ENCODE measurements around the gene CATSPERD. TPM values are rescaled to one million over a fixed set of nuclear protein-coding genes. Genes with fewer than 3 reads are reported as not detected.

The CATSPERD gene
- total RNA-seq, 4 donors from 2014 or later: not detected

DNA sequence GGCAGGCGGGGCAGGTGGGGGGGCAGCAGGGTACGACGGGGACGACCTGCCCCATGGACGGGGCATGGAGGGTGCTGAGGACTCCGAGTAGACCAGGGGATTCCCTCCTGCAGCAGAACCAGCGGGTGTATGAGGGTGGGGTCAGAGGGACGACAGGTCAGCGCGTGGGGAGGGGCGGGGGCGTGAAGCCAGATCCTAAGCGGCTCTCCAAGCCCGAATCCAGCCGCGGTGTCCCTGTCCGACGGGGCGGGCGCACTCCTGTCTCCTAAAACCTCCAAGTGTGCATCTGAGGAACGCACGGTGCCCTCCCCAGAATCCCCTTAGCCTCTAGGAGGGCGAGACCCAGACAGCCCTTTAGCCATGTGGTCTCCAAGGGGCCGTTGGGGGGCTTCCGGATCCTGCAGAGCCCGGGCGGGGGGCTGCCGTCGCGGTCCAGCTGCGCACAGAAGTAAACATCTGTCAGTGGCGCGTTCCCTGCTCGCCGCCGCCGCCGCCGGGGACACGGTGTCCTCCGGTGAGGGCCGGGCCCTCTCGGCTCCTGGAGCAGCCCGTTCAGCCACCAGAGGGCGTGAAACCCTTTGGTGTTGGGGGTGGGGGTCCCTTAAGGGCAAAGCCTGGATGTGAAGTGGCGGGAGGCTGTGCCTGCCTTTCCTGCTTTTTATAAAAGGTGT, 85.2 kb downstream of the CATSPERD start:
- in situ Hi-C loops (cut with MboI; ENCODE audit: low sequenced_read_pairs in 4 of 4) (no loop called here), intact Hi-C loops (cut with DNase I; ENCODE audit: low total_unique reads) (loop anchor here (2.0 kb wide), 1 partner anchor 87 kb away; no protein-coding TSS in a partner anchor)
- Histone ChIP-seq H3K4me3 (no peak overlapping the region), H3K36me3 (no peaks in the 10 kb centered on the region), H3K27ac (no peak overlapping the region), H3K9me3 (no peaks in the 10 kb centered on the region), H3K4me1 (peaks cover 0 to 4% of the 10 kb centered on the region in 2 donors), H3K27me3 (peaks cover 47 to 58% (median 52%) of the 10 kb centered on the region in 3 donors)
- DNase-seq: no peak
- no peak for TF ChIP-seq POLR2A (IDR thresholded peaks at IDR 0.05)
- TF ChIP-seq, protein P1, sequence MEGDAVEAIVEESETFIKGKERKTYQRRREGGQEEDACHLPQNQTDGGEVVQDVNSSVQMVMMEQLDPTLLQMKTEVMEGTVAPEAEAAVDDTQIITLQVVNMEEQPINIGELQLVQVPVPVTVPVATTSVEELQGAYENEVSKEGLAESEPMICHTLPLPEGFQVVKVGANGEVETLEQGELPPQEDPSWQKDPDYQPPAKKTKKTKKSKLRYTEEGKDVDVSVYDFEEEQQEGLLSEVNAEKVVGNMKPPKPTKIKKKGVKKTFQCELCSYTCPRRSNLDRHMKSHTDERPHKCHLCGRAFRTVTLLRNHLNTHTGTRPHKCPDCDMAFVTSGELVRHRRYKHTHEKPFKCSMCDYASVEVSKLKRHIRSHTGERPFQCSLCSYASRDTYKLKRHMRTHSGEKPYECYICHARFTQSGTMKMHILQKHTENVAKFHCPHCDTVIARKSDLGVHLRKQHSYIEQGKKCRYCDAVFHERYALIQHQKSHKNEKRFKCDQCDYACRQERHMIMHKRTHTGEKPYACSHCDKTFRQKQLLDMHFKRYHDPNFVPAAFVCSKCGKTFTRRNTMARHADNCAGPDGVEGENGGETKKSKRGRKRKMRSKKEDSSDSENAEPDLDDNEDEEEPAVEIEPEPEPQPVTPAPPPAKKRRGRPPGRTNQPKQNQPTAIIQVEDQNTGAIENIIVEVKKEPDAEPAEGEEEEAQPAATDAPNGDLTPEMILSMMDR (IDR thresholded peaks at IDR 0.05 in 4 of 5, conservative IDR thresholded peaks at IDR 0.05 in 1 of 5): peak in 3 of 5 experiments; percentile 4 to 49 (median 32)
- ATAC-seq: no peak

DNA sequence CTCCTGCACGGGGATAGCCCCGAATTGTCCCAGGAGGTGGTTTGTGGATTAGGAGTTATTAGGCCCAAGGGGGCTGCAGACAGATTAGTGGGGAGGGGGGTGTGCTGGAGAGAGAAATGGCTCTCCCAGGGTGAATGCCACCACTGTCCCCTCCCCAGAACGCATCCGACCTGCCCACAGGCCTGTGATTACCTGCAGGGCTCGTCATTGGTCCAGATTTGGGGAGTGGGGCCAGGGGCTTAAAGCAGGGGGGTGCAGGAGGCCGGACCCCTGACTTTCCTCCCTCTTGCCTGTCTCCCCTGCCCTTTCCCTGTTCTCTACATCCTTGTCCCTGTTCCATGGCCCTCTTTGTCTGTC, 85.7 kb downstream of the CATSPERD start:
- no peak overlapping the region for H3K27ac ChIP-seq

DNA sequence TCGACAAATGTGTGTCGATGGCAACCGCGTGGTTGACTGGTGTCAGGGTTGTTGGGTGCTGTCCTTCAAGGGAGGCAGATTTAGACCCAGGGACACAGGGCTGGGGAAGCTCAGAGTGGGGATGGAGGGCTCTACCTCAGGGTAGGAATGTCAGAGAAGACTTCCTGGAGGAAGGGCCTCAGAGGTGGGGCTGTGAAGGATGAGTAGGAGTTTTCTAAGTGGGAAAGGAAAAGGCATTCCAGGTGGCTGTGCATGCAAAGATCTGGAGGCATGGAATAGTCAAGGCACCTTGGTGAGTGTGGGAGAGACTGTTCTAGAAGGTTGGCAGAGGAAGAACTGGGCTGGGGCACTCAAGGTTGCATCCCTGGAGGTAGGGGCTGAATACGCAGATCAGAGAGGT, 86.5 kb downstream of the CATSPERD start:
- H3K27me3 ChIP-seq: peaks cover 34 to 45% (median 38%) of the 10 kb centered on the region in 3 donors
- in situ Hi-C loops (cut with MboI; ENCODE audit: low sequenced_read_pairs in 4 of 4) (no loop called here), intact Hi-C loops (cut with DNase I; ENCODE audit: low total_unique reads) (no loop called here)
- DNase-seq (no peak), ATAC-seq (no peak)
- H3K27ac ChIP-seq: no peak overlapping the region
- H3K9me3 ChIP-seq: no peaks in the 10 kb centered on the region
- H3K4me1 ChIP-seq: peaks cover 0 to 4% of the 10 kb centered on the region in 2 donors
- H3K36me3 ChIP-seq: no peaks in the 10 kb centered on the region
- no peak for TF ChIP-seq POLR2A (IDR thresholded peaks at IDR 0.05)
- TF ChIP-seq, protein P1 (IDR thresholded peaks at IDR 0.05 in 4 of 5, conservative IDR thresholded peaks at IDR 0.05 in 1 of 5): no peak
- H3K4me3 ChIP-seq: no peak overlapping the region

More for the DNA sequence above, 85.7 kb downstream of the CATSPERD start:
- DNase-seq (no peak), ATAC-seq (no peak)
- TF ChIP-seq, protein P1 (IDR thresholded peaks at IDR 0.05 in 4 of 5, conservative IDR thresholded peaks at IDR 0.05 in 1 of 5): no peak
- TF ChIP-seq POLR2A (IDR thresholded peaks at IDR 0.05): no peak
- H3K36me3 ChIP-seq: no peaks in the 10 kb centered on the region
- no peaks in the 10 kb centered on the region for H3K9me3 ChIP-seq
- peaks cover 42 to 53% (median 46%) of the 10 kb centered on the region in 3 donors for H3K27me3 ChIP-seq
- no peak overlapping the region for H3K4me3 ChIP-seq
- intact Hi-C loops (cut with DNase I; ENCODE audit: low total_unique reads) (no loop called here), in situ Hi-C loops (cut with MboI; ENCODE audit: low sequenced_read_pairs in 4 of 4) (no loop called here)
- peaks cover 0 to 4% of the 10 kb centered on the region in 2 donors for H3K4me1 ChIP-seq

DNA sequence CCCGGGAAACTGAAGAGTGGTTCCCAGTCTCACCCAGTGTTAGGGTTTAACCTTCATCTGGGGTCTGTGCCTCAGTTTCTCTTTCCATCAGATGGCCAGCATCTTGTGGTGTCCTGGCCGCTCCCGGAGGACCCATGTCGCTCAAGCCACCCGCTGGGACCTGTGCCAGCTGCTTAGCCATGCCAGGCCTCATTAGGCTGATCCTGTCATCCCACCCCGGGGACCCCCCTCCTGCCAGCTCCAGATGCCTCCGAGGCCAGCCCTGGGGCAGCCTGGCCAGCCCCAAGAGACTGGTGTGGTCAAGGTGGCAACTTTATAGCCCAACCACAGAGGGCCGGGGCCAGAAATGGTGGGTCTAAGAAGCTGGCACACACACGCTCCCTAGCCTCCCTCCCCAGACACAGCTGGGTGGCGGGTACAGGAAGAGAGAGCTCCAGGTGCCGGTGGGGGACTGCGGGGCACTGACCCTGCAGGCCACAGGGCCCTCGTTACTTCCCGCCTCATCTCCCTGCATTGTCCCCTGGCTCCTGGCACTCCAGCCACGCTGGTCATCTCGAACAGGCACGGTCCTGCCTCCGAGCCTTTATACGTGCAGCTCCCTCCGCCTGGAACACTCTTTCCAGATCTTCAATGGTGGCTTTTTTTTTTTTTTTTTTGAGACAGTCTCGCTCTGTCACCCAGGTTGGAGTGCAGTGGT, 87.8 kb downstream of the CATSPERD start:
- in situ Hi-C loops (cut with MboI; ENCODE audit: low sequenced_read_pairs in 4 of 4): no loop called here

More for the DNA sequence above, 87.8 kb downstream of the CATSPERD start:
- H3K36me3 ChIP-seq: no peaks in the 10 kb centered on the region
- ATAC-seq (no peak), DNase-seq (no peak)
- intact Hi-C loops (cut with DNase I; ENCODE audit: low total_unique reads): no loop called here
- TF ChIP-seq POLR2A (IDR thresholded peaks at IDR 0.05): no peak
- TF ChIP-seq, protein P1 (IDR thresholded peaks at IDR 0.05 in 4 of 5, conservative IDR thresholded peaks at IDR 0.05 in 1 of 5): no peak
- no peak overlapping the region for H3K4me3 ChIP-seq
- H3K27ac ChIP-seq: no peak overlapping the region
- H3K4me1 ChIP-seq: peaks cover 0 to 4% of the 10 kb centered on the region in 2 donors
- H3K27me3 ChIP-seq: peaks cover 22 to 31% (median 25%) of the 10 kb centered on the region in 3 donors
- no peaks in the 10 kb centered on the region for H3K9me3 ChIP-seq
